ENCODE results near the gene CP. TPM values are rescaled to one million over a fixed set of nuclear protein-coding genes. Genes with fewer than 3 reads are reported as not detected.

Gene CP
- total and polyA plus RNA-seq, 9 of the 15 experiments (the other 6 are each of a cell fraction or from before 2014, with no cell fraction given) = 0.30 to 0.75 TPM; not detected in 7

DNA sequence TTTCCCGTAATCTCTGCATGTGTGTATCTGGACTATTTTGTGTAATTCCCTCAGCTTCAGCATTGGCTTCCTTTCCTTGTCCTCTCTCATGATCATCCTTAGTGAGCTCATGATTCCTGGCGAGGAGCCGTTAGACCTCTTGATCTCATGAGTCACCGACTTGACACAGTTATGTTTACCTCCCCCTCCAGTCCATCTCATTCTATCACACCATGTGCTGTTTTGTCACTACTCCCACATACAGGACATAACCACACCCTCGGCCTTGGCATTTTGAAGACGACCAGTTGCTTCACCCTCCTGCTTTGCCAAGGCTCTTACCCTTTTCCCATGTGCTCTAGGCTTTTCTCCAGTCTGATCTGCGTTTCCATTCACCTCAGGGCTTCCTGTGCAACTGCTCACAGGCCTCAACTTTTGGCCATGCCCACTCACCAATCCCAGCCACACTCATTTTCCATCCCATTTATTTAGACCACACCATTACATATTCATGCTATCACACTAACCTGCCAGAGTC, 41.5 kb downstream of the CP start (continued):
- TF ChIP-seq SMARCC2 (IDR thresholded peaks at IDR 0.05; ENCODE audit: low read depth) = peak; percentile 68
- TF ChIP-seq MYC (IDR thresholded peaks at IDR 0.05; ENCODE audit: low read depth, low read length) = peak; percentile 70
- TF ChIP-seq MYC (CRISPR knock-in tag; IDR thresholded peaks at IDR 0.05; ENCODE audit: borderline replicate concordance, low read depth) = no peak
- peak; percentile 80 for TF ChIP-seq TOE1 (IDR thresholded peaks at IDR 0.05; ENCODE audit: borderline replicate concordance)
- no peak for TF ChIP-seq TOE1 (CRISPR knock-in tag; IDR thresholded peaks at IDR 0.05; ENCODE audit: borderline replicate concordance, low read depth)
- no peak for TF ChIP-seq GATAD2A (IDR thresholded peaks at IDR 0.05)
- no peak for TF ChIP-seq DEAF1 (CRISPR knock-in tag; IDR thresholded peaks at IDR 0.05)
- TF ChIP-seq ZNF584 (CRISPR knock-in tag; IDR thresholded peaks at IDR 0.05; ENCODE audit: low read depth) = no peak
- peak; percentile 80 for TF ChIP-seq CTBP1 (IDR thresholded peaks at IDR 0.05; ENCODE audit: borderline replicate concordance)
- no peak for TF ChIP-seq ZNF134 (CRISPR knock-in tag; conservative IDR thresholded peaks at IDR 0.05)
- TF ChIP-seq HNRNPLL (IDR thresholded peaks at IDR 0.05; ENCODE audit: low read depth, low read length, poor library complexity, severe bottlenecking) = no peak
- TF ChIP-seq RBBP5 (IDR thresholded peaks at IDR 0.05; ENCODE audit: borderline replicate concordance, insufficient read depth, low read length, poor library complexity, severe bottlenecking) = no peak
- TF ChIP-seq TBP (optimal IDR thresholded peaks at IDR 0.05; ENCODE audit: low read depth, low read length) = no peak
- TF ChIP-seq, protein P1, sequence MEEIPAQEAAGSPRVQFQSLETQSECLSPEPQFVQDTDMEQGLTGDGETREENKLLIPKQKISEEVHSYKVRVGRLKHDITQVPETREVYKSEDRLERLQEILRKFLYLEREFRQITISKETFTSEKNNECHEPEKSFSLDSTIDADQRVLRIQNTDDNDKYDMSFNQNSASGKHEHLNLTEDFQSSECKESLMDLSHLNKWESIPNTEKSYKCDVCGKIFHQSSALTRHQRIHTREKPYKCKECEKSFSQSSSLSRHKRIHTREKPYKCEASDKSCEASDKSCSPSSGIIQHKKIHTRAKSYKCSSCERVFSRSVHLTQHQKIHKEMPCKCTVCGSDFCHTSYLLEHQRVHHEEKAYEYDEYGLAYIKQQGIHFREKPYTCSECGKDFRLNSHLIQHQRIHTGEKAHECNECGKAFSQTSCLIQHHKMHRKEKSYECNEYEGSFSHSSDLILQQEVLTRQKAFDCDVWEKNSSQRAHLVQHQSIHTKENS (CRISPR knock-in tag; IDR thresholded peaks at IDR 0.05) = no peak
- no peak for TF ChIP-seq NEUROD1 (IDR thresholded peaks at IDR 0.05; ENCODE audit: borderline replicate concordance, low read depth, low read length, partially characterized antibody)
- TF ChIP-seq NR2C1 (IDR thresholded peaks at IDR 0.05) = no peak
- peak; percentile 58; the same call in 1 of the 2 replicates for TF ChIP-seq NR2C1 (tag; IDR thresholded peaks at IDR 0.05)
- TF ChIP-seq POLR2AphosphoS2 (IDR thresholded peaks at IDR 0.05; ENCODE audit: low read length) = no peak
- no peak for TF ChIP-seq CHCHD3 (CRISPR knock-in tag; IDR thresholded peaks at IDR 0.05)
- peak; percentile 56; the same call in 1 of the 2 replicates for TF ChIP-seq BHLHE40 (IDR thresholded peaks at IDR 0.05; ENCODE audit: low read length)
- TF ChIP-seq E2F5 (CRISPR knock-in tag; IDR thresholded peaks at IDR 0.05) = no peak
- TF ChIP-seq BRF2 (IDR thresholded peaks at IDR 0.05; ENCODE audit: borderline replicate concordance, insufficient read depth, insufficient read length) = no peak
- TF ChIP-seq CSDE1 (IDR thresholded peaks at IDR 0.05) = no peak
- TF ChIP-seq SMARCA5 (IDR thresholded peaks at IDR 0.05) = 0 out of 2 replicates have a peak, but pooled peaks have one; percentile 28
- TF ChIP-seq STAG1 (CRISPR knock-in tag; IDR thresholded peaks at IDR 0.05; ENCODE audit: borderline replicate concordance) = no peak
- no peak for TF ChIP-seq CCNT2 (IDR thresholded peaks at IDR 0.05; ENCODE audit: borderline replicate concordance, extremely low read depth, insufficient read length, low read depth, low read length)
